CD14-positive monocyte (primary cell): ENCODE results near the gene STARD7. TPM values are rescaled to one million over a fixed set of nuclear protein-coding genes. Genes with fewer than 3 reads are reported as not detected.
"Not testable (repeated sequence)": the region's sequence is repeated elsewhere in the genome, so short reads cannot be mapped to it uniquely, and the experiment has no call there.

Experiments used
- DNase-seq, 3 donors: peaks; one replicate each; pipeline ENCODE4 v3.0.0-alpha.2; 2011 to 2022
- H2AFZ ChIP-seq: 2 replicates; pipeline ENCODE4 v1.6.0; 2012; ENCODE audit warnings: mild to moderate bottlenecking, low read depth, low read length, inconsistent platforms; ENCODE audit not compliant: insufficient read depth, poor library complexity, severe bottlenecking
- H3K27ac ChIP-seq, 2 donors: 1 replicate in 1 of 2; 2 replicates in 1 of 2; pipeline ENCODE4 v1.5.1; 2012 to 2013; ENCODE audit warnings: low read length in 2 of 2, control low read depth in 1 of 2, inconsistent platforms in 1 of 2, low read depth in 1 of 2, mild to moderate bottlenecking in 1 of 2
- H3K27me3 ChIP-seq, 2 donors: one replicate each; pipeline versions ENCODE4 v1.6.0 to v1.6.1; 2011 to 2013; ENCODE audit warnings: low read length in 2 of 2; ENCODE audit not compliant: control insufficient read depth in 2 of 2, insufficient read depth in 2 of 2
- H3K36me3 ChIP-seq, 2 donors: replicated peaks in 1 of 2; 1 replicate in 1 of 2; 2 replicates in 1 of 2; pipeline versions ENCODE4 v1.5.1 to v1.6.1; 2012 to 2013; ENCODE audit warnings: low read length in 2 of 2, control low read depth in 1 of 2, inconsistent platforms in 1 of 2, mild to moderate bottlenecking in 1 of 2; ENCODE audit not compliant: insufficient read depth in 2 of 2, control insufficient read depth in 1 of 2
- H3K4me1 ChIP-seq, 2 donors: 1 replicate in 1 of 2; 2 replicates in 1 of 2; pipeline versions ENCODE4 v1.5.1 to v1.6.1; 2012 to 2013; ENCODE audit warnings: low read length in 2 of 2, control low read depth in 1 of 2, inconsistent platforms in 1 of 2, mild to moderate bottlenecking in 1 of 2, moderate library complexity in 1 of 2; ENCODE audit not compliant: insufficient read depth in 2 of 2, control insufficient read depth in 1 of 2
- H3K4me2 ChIP-seq: replicated peaks from 2 replicates; pipeline ENCODE3; 2012; ENCODE audit warnings: low read length, moderate library complexity, mild to moderate bottlenecking; ENCODE audit not compliant: poor library complexity, severe bottlenecking; ENCODE audit errors: extremely low read depth
- H3K4me3 ChIP-seq, 3 experiments: fragments of 200-600 bp in 1 of 3; sonication (generic) in 1 of 3; replicated peaks in 1 of 3; 1 replicate in 2 of 3; 2 replicates in 1 of 3; pipeline ENCODE4 v1.5.1; 2011 to 2013; ENCODE audit warnings: low read length in 3 of 3, mild to moderate bottlenecking in 3 of 3, control low read depth in 2 of 3, low read depth in 2 of 3, inconsistent platforms in 1 of 3, moderate library complexity in 1 of 3
- H3K79me2 ChIP-seq: 2 replicates; pipeline ENCODE4 v1.6.0; 2012; ENCODE audit warnings: mild to moderate bottlenecking, control low read depth, inconsistent platforms, low read length, moderate library complexity; ENCODE audit not compliant: insufficient read depth
- H3K9ac ChIP-seq: 2 replicates; pipeline ENCODE4 v1.6.0; 2017; ENCODE audit warnings: low read length, mild to moderate bottlenecking; ENCODE audit not compliant: insufficient read depth, poor library complexity, severe bottlenecking
- H3K9me3 ChIP-seq, 2 donors: replicated peaks in 1 of 2; 1 replicate in 1 of 2; 2 replicates in 1 of 2; pipeline versions ENCODE4 v1.5.1 to v1.6.1; 2012 to 2013; ENCODE audit warnings: low read length in 2 of 2, control low read depth in 1 of 2; ENCODE audit not compliant: control insufficient read depth in 1 of 2, insufficient read depth in 1 of 2
- H4K20me1 ChIP-seq: 2 replicates; pipeline ENCODE4 v1.6.0; 2012; ENCODE audit warnings: mild to moderate bottlenecking, low read length, control low read depth, moderate library complexity; ENCODE audit not compliant: insufficient read depth
- H3K27ac Mint-ChIP-seq, 7 donors: one replicate each; pipeline ENCODE4 v1.8.0; 2020; ENCODE audit warnings: mild to moderate bottlenecking in 7 of 7, mixed read lengths in 7 of 7, moderate library complexity in 6 of 7, inconsistent platforms in 2 of 7
- H3K27me3 Mint-ChIP-seq, 3 donors: one replicate each; pipeline ENCODE4 v1.8.0; 2021 to 2022; ENCODE audit warnings: low read depth in 3 of 3, mild to moderate bottlenecking in 3 of 3, mixed read lengths in 3 of 3, moderate library complexity in 3 of 3, inconsistent platforms in 1 of 3
- H3K36me3 Mint-ChIP-seq, 2 donors: one replicate each; pipeline ENCODE4 v1.8.0; 2020; ENCODE audit warnings: mixed read lengths in 2 of 2, inconsistent platforms in 1 of 2, mild to moderate bottlenecking in 1 of 2
- H3K4me1 Mint-ChIP-seq: one replicate; pipeline ENCODE4 v1.8.0; 2020; ENCODE audit warnings: mild to moderate bottlenecking, mixed read lengths
- H3K4me3 Mint-ChIP-seq, 2 donors: one replicate each; pipeline ENCODE4 v1.8.0; 2020; ENCODE audit warnings: mild to moderate bottlenecking in 2 of 2, mixed read lengths in 2 of 2, moderate library complexity in 1 of 2
- H3K9me3 Mint-ChIP-seq, 7 donors: one replicate each; pipeline ENCODE4 v1.8.0; 2020 to 2022; ENCODE audit warnings: mixed read lengths in 7 of 7, mild to moderate bottlenecking in 6 of 7, moderate library complexity in 6 of 7, inconsistent platforms in 2 of 7
- WGBS: methylation state at CpG from one replicate; pipeline ENCODE4 v1.1.5; 2013; ENCODE audit warnings: missing lambda C conversion rate; ENCODE audit not compliant: insufficient coverage; 5-methylcytosine and 5-hydroxymethylcytosine counted together
- intact Hi-C, 2 donors: fragments of 100-400 bp; cut with micrococcal nuclease; formaldehyde crosslinking; loops; one replicate each; pipeline versions ENCODE4 v1.15.0 to v1.15.1; 2023
- polyA plus RNA-seq, 3 donors: library from polyadenylated mRNA; depleted of rRNA in 1 of 3; unstranded in 2 of 3; stranded (reverse) in 1 of 3; fragments of 300-500 nt in 2 of 3; fragments of >200 nt in 1 of 3; fragmentation: Illumina TruSeq in 2 of 3; gene quantifications; 1 replicate in 2 of 3; 2 replicates in 1 of 3; pipeline ENCODE4 v1.2.3, GENCODE V29; 2012 to 2021
- TF ChIP-seq, protein P1 (sequence below): fragments of 200-600 bp; IDR thresholded peaks from one replicate; pipeline ENCODE4 v1.8.0; 2022; ENCODE audit warnings: antibody characterized with exemption, mild to moderate bottlenecking

Gene STARD7
- polyA plus RNA-seq, 3 donors: 38.0 to 179 (median 172) TPM

DNA sequence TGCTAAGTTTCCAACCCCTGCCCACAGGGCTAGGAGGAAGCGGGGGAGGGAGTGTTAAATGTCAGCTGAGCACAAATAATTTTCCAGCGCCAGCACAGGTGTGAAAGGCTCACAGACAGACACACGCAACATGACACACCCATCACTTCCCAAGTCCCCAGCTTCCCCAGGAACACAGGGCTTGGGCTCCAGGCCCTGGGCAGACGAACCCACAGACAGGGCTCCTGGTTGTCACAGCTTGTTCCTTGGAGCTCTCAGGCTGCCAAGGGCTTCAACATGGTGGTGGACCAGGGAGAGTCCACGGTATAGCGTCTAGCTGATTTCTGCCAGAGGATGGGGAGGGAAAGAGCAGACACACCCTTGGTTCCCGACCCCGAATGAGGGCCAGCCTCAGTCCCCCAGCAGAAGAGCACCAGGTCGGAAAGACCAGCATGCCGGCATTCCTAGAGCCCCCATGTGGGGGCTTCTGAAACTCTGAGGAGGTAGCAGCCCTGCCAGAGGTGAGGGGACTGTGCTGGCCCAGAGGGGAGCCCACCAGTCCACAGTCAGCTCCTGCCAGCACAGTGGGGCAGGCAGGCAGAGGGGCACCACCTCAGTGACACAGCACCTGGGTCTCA, 65.3 kb downstream of the STARD7 start:
- Histone ChIP-seq H3K4me2 (peak overlapping the region; percentile 91), H3K9me3 (no peaks in the 10 kb centered on the region), H3K27ac (no peak overlapping the region), H3K4me1 (peaks cover 41 to 50% of the 10 kb centered on the region in 2 donors), H3K36me3 (no peaks in the 10 kb centered on the region), H3K79me2 (peaks cover 7% of the 10 kb centered on the region), H2AFZ (no peak overlapping the region), H3K27me3 (no peaks in the 10 kb centered on the region), H4K20me1 (peaks cover 33% of the 10 kb centered on the region), H3K4me3 (peak overlapping the region in 1 of 3 experiments; percentile 93), H3K9ac (no peak overlapping the region)
- peaks cover 0 to 3% (median 0%) of the 10 kb centered on the region in 7 donors for H3K9me3 Mint-ChIP-seq
- H3K4me3 Mint-ChIP-seq: peak overlapping the region; percentile 63 to 96
- peaks cover 50% of the 10 kb centered on the region for H3K4me1 Mint-ChIP-seq
- H3K36me3 Mint-ChIP-seq: peaks cover 12 to 15% of the 10 kb centered on the region in 2 donors
- peaks cover 0 to 13% (median 3%) of the 10 kb centered on the region in 3 donors for H3K27me3 Mint-ChIP-seq
- TF ChIP-seq, protein P1, sequence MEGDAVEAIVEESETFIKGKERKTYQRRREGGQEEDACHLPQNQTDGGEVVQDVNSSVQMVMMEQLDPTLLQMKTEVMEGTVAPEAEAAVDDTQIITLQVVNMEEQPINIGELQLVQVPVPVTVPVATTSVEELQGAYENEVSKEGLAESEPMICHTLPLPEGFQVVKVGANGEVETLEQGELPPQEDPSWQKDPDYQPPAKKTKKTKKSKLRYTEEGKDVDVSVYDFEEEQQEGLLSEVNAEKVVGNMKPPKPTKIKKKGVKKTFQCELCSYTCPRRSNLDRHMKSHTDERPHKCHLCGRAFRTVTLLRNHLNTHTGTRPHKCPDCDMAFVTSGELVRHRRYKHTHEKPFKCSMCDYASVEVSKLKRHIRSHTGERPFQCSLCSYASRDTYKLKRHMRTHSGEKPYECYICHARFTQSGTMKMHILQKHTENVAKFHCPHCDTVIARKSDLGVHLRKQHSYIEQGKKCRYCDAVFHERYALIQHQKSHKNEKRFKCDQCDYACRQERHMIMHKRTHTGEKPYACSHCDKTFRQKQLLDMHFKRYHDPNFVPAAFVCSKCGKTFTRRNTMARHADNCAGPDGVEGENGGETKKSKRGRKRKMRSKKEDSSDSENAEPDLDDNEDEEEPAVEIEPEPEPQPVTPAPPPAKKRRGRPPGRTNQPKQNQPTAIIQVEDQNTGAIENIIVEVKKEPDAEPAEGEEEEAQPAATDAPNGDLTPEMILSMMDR: no peak
- intact Hi-C loops: loop anchor here (10.0 kb wide), 2 partner anchors 121 to 391 kb away; partner anchors contain the start of genes ARID5A (in 2 of the 2), CIAO1 (in 1 of the 2) and TMEM127 (in 1 of the 2)
- no peak for DNase-seq
- 97% methylated on average over 8 of the region's 10 CpGs for WGBS
- H3K27ac Mint-ChIP-seq: peak overlapping the region in 1 of 7 donors; percentile 37

DNA sequence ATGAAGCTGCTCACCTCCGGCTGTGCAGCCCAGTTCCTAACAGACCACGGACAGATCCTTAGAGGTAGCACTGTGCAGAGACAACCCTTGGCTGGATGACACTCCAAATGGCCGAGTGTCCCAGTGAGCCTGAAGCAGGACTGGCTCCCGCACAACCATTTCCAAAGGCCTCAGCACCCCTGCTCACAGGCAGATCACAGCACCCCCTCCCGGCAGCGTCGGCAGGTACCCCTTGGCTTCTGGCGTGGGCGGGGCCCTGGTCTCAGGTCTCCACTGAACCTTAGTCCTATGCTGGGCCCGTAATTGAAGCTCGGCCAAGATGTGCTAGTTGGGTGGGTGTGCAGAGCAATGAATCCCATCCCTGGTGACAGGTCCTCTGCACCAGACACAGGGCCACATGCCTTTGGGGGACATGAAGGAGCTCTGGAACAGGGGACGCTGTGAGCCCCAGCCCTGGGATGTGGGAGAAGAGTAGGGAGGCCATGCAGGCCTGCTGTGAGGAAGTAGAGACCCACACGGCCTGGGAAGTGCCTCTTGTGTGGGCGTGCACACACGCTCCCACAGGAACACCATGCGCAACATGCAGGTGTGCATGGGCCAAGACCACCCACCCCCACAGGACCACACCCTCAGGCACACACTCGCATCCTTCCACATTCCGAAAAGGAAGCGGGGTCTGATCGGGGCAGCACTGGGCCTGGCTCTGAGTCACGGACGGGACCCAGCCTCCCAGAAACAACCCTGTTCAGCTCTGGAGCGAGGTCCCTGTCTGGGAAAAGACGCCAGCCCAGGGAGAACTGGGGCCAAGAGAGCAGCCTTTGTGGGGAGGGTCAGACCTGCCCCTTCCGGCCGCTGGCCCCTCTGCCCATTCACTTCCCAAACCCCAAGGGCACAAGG, 66.2 kb downstream of the STARD7 start:
- H3K79me2 ChIP-seq: peaks cover 7% of the 10 kb centered on the region
- peak overlapping the region; percentile 91 for H3K4me2 ChIP-seq
- peak overlapping the region in 1 of 3 experiments; percentile 93 for H3K4me3 ChIP-seq
- H3K9ac ChIP-seq: no peak overlapping the region
- H3K36me3 Mint-ChIP-seq: peaks cover 9 to 12% of the 10 kb centered on the region in 2 donors
- H3K4me1 Mint-ChIP-seq: peaks cover 41% of the 10 kb centered on the region
- DNase-seq: peak in 1 of 3 donors; percentile 23
- peak overlapping the region in 1 of 2 donors; percentile 96 for H3K4me3 Mint-ChIP-seq
- no peak overlapping the region for H3K27ac Mint-ChIP-seq
- H2AFZ ChIP-seq: no peak overlapping the region
- peaks cover 0 to 3% (median 0%) of the 10 kb centered on the region in 7 donors for H3K9me3 Mint-ChIP-seq
- H3K9me3 ChIP-seq: no peaks in the 10 kb centered on the region
- H3K27ac ChIP-seq: no peak overlapping the region
- intact Hi-C loops: loop anchor here (10.0 kb wide), 2 partner anchors 122 to 392 kb away; partner anchors contain the start of genes ARID5A (in 2 of the 2), CIAO1 (in 1 of the 2) and TMEM127 (in 1 of the 2)
- H3K27me3 ChIP-seq: no peaks in the 10 kb centered on the region
- peaks cover 32 to 41% of the 10 kb centered on the region in 2 donors for H3K4me1 ChIP-seq
- WGBS: 88% methylated on average over 15 of the region's 26 CpGs
- H3K27me3 Mint-ChIP-seq: peaks cover 0 to 10% (median 3%) of the 10 kb centered on the region in 3 donors
- H4K20me1 ChIP-seq: peaks cover 33% of the 10 kb centered on the region
- TF ChIP-seq, protein P1: no peak
- no peaks in the 10 kb centered on the region for H3K36me3 ChIP-seq

DNA sequence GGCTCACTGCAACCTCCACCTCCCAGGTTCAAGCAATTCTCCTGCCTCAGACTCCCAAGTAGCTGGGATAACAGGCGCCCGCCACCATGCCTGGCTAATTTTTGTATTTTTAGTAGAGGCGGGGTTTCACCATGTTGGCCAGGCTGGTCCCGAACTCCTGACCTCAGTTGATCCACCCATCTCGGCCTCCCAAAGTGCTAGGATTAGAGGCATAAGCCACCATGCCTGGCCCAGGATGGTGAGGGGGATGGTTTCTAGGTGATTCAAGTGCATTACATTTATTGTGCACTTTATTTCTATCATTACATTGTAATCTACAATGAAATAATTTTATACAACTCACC, 67.0 kb downstream of the STARD7 start:
- H3K9me3 ChIP-seq, H3K4me3 ChIP-seq, H3K79me2 ChIP-seq, H3K27me3 ChIP-seq, H3K4me3 Mint-ChIP-seq, H3K36me3 ChIP-seq, H3K9ac ChIP-seq, H3K27ac Mint-ChIP-seq, H3K27me3 Mint-ChIP-seq, H2AFZ ChIP-seq, DNase-seq, H3K4me2 ChIP-seq, H3K9me3 Mint-ChIP-seq, H3K27ac ChIP-seq: not testable (repeated sequence)
- H3K4me1 ChIP-seq: peaks cover 23 to 32% of the 10 kb centered on the region in 2 donors
- Mint-ChIP-seq H3K4me1 (peaks cover 32% of the 10 kb centered on the region), H3K36me3 (peaks cover 9 to 12% of the 10 kb centered on the region in 2 donors)
- WGBS: no CpG with 5 or more reads among the region's 5 CpGs
- H4K20me1 ChIP-seq: peaks cover 33% of the 10 kb centered on the region
- intact Hi-C loops: loop anchor here (10.0 kb wide), 2 partner anchors 123 to 393 kb away; partner anchors contain the start of genes ARID5A (in 2 of the 2), CIAO1 (in 1 of the 2) and TMEM127 (in 1 of the 2)
